Left kidney (tissue), 2 donors: Measurements from ENCODE around the gene SENP1. TPM values are rescaled to one million over a fixed set of nuclear protein-coding genes. Genes with fewer than 3 reads are reported as not detected.

Source experiments
- DNase-seq: peaks from one replicate; pipeline ENCODE4 v3.0.0-alpha.2; 2013
- polyA plus RNA-seq: library from polyadenylated mRNA; unstranded; fragments of 120-200 nt; gene quantifications from one replicate; pipeline ENCODE4 v1.2.1, GENCODE V29; 2013; ENCODE audit not compliant: insufficient read length

SENP1 gene
- polyA plus RNA-seq, 1 donor, result 31.7 TPM

DNA sequence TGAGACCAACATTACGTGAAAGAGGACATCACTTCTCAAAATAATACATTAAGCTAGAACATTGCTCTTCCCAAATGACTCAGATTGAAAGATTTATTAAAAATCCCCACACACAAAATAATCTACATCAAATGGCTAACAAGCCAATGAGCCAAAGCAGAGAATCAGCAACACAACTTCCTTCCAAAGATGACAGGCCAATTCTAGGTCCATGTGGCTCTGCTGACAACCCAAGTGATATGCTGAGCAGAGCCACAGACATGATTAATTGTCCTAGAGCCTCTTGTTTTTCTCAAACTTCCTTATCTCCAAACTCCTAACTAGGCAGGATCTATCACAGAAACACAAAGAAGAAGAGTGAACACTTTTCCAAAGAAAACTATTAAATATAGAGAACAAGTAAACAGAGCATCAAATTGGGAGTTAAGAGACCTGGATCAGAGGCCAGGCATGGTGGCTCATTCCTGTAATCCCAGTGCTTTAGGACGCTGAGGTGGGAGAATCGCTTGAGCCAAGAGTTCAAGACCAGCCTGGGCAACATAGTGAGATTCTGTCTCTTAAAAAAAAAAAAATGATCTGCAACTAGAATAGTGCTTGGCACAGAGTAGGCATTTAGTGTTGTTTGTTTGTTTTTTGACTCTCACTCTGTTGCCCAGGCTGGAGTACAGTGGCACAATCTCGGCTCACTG is 38.5 kb downstream of the SENP1 start:
- no peak for DNase-seq

GRCh38 chr12:48065041-48065440 is 40.8 kb downstream of the SENP1 start:
- no peak for DNase-seq

GRCh38 chr12:48063530-48063929 is 42.3 kb downstream of the SENP1 start:
- DNase-seq, result no peak

DNA sequence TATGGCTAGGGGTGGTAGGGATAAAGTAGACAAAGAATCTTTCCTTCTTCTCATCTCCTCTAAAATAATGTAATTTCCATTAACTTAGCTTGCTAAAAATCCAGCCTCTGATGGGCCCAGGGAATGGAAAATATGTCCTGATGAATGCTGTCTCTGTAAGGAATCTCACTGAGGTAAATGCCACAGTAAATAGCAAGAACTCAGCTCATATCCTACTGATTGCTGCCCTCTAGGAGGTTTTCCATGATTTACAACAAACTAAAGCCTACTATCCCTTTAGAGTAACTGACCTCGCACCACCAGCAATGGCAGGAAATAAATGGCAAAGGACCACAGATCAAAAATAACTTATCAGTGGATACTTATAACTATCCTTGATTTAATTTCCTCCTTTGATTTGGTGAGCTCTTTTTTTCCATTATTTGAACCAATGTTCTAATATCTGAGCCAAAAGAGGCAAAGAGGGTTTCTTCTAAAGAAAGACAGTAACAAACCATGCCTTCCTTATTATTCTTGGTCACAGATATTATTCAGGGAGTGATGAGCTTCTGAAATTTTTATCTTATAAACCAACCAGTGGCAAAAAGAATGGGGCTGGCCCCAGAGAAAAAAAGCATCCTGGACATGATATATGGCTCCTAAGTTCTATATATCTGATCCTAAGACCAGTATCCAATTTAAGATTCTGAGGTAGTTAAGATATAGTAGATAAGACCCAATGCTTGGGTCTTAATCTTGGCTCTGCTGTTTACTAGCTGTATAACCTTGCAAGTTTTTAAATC is 43.8 kb downstream of the SENP1 start:
- DNase-seq, result peak; percentile 20

DNA sequence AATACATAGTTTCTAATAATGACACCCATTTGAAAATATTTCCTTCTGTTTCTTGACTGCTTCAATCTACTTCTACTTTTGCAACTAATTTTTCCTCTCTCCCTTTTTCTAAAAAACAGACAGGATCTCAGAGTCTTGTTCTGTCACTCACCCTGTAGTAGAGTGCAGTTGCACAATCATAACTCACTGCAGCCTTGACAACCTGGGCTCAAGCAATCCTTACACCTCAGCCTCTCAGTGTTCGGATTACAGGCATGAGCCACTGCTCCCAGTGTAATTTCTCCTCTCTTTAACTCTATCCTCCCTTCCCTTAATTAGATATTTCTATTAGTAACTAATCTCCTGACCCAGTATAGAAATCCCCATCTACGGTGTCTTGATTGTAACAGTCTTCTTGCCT is 45.4 kb downstream of the SENP1 start:
- DNase-seq, result no peak

DNA sequence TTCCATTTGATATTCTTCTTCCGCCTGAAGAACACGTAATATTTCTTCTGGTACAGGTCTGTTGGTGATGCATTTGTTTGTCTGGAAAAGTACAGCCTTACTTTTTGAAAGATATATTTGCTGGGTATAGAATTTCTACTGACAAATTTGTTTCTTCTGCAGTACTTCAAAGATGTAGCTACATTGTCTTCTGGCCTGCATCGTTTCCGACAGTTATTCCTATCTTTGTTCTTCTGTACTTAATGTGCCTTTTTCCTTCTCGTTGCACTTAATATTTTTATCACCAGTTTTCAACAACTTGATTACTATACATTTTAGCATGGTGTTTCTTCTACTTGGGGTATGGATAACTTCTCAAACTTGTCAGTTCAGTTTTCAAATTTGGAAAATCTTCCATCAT is 47.1 kb downstream of the SENP1 start:
- DNase-seq, result no peak

DNA sequence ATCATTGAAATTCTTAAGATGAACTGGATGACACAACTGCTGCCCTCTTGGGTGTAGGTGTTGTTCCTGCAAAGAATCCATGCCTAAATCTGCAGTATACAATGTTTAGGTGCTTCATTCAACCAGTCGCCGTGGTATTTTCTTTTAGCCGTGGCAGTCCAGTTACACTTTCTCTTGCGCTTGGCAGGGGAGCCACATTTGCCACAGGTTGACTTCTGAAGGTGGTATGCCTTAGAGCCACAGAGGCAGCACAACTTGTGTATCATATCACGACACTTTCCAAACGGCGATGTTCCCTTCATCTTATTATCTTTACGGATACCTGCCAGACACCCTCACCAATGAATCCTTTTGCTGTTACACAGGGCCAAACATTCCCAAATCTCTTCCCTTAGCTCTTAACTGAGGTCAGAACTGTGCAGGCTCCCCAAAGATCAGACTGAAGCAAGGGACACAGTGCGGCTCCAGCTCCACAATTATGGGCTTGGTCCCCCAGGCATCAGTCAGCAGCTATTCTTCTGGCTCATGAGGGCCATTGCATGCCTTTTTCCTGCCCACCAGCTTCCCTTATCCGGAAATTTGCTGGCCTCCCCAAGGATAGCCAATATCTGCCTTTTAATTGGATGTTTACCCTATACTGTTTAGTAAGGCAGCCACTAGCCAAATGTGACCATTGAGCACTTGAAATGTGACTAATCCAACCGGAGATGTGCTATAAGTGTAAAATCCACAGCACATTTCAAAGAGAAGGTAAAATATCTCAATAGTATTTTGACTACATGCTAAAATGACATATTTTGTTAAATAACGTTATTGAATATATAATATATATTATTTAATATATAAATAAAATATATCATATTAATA is 50.7 kb downstream of the SENP1 start:
- DNase-seq, result no peak

GRCh38 chr12:48053883-48054282 is 52.0 kb downstream of the SENP1 start:
- no peak for DNase-seq

DNA sequence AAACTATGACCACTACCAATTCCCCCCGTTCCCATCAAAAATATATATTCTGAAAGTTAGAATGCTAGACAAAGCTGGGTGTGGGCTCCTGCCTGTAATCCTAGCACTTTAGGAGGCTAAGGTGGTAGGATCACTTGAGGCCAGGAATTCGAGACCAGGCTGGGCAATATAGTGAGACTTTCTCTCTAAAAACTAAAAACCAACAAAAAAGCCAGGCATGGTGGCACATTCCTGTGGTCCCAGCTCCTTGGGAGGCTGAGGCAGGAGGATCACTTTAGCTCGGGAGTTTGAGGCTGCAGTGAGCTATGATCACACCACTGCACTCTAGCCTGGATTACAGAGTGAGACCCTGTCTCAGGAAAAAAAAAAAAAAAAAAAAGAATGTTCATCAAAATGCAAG is 52.8 kb downstream of the SENP1 start:
- DNase-seq, result no peak

GRCh38 chr12:48051681-48052080 is 54.2 kb downstream of the SENP1 start:
- no peak for DNase-seq

- no peak for DNase-seq
These were observed 55.7 kb downstream of the SENP1 start for GRCh38 chr12:48050174-48050573.

- no peak for DNase-seq
These were observed 59.8 kb downstream of the SENP1 start for GRCh38 chr12:48045965-48046518.

GRCh38 chr12:48045061-48045846 is 60.6 kb downstream of the SENP1 start:
- no peak for DNase-seq

GRCh38 chr12:48044396-48044795 is 61.5 kb downstream of the SENP1 start:
- DNase-seq, result no peak

- no peak for DNase-seq
These were observed 62.1 kb downstream of the SENP1 start for GRCh38 chr12:48043771-48044170.

GRCh38 chr12:48041591-48042423 is 64.1 kb downstream of the SENP1 start:
- no peak for DNase-seq

DNA sequence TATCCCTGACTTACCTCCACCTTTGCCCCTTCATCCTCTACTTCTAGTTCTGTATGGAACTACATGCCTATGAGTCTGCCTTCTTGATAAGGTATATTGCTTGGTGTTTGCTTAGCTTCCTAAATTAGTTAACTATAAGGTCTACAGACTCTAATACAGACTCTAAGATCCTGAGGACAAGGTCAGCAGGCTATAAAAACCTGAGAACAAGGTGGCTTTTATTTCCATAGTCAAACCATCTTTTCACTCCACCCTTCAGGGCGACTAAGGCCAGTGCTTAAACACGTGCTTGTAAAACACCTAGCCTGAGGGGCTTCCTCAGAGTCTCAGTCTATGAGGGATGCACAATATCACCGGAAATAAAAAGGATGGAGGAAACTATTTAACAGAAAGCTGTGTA is 65.5 kb downstream of the SENP1 start:
- DNase-seq, result no peak

DNA sequence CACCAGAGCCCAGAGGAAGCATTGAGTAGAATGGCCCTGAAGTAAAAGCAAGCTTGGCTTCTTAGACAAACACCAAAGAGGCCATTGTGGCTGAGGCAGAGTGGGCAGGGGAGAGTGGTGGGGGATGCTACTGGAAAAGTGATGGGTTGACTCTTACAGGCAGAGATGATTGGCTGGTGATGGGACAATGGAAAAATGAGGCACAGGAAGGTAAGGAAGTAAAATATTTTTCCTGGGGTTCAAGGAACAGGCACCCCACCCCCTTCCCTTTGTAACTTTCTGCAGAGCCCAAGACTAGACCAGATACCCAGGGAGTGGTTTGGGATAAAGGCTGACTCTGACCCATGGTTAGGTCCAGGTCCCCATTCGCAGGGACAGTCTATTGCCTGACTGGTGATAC is 66.7 kb downstream of the SENP1 start:
- DNase-seq, result no peak

- no peak for DNase-seq
These were observed 67.8 kb downstream of the SENP1 start for GRCh38 chr12:48038085-48038484.

DNA sequence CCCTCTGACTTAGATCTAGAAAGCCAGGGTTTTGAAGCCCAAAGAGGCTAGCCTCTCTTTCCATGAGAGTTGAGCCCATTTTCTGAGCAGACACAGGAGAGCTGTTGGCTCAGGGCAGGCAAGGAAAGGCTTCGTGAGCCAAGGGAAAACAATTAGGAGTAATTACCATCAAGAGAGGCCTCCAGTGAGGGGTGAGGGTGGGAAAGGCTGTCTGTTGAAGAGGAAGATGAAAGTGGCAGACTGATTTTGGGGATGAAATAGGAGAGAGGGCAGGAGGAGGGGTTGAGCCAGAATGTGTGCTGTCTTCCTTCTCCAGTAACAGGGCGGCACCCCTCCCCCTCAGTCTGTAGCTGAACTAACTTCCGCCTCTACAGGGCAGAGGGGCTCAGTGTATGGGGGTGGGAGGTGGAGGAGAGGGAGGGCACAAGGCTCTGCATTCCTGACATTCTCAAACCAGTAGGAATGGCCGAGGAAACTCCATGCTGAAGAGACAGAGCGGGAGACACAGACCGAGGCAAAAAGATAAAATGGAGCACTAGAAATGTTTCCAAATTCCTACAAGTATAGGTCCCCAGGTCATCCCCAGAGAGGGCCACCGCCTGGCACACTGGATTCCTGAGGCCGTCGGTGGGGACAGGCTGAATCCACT is 68.5 kb downstream of the SENP1 start:
- DNase-seq, result peak; percentile 87
